Breast epithelium (tissue), 4 donors: ENCODE results near the gene CACNA2D1. TPM values are rescaled to one million over a fixed set of nuclear protein-coding genes. Genes with fewer than 3 reads are reported as not detected.

Source experiments
- DNase-seq, 2 donors: peaks; one replicate each; pipeline ENCODE4 v3.0.0-alpha.2; 2019; ENCODE audit warnings: low spot score in 2 of 2
- H3K27ac ChIP-seq, 2 donors: fragments of 200-600 bp; sonication (generic) in 1 of 2; one replicate each; pipeline ENCODE4 v1.5.1; 2016 to 2019; ENCODE audit warnings: mild to moderate bottlenecking in 1 of 2
- H3K27me3 ChIP-seq, 2 donors: fragments of 200-600 bp; sonication (generic) in 1 of 2; one replicate each; pipeline versions ENCODE4 v1.5.1 to v1.6.0; 2017 to 2019; ENCODE audit warnings: control low read depth in 1 of 2, mild to moderate bottlenecking in 1 of 2
- H3K36me3 ChIP-seq: fragments of 200-600 bp; one replicate; pipeline ENCODE4 v1.5.1; 2019
- H3K4me1 ChIP-seq, 2 donors: fragments of 200-600 bp; sonication (generic); one replicate each; pipeline ENCODE4 v1.5.1; 2016 to 2019; ENCODE audit warnings: control low read depth in 1 of 2
- H3K4me3 ChIP-seq, 3 donors: fragments of 200-600 bp; sonication (generic); 1 replicate in 2 of 3; 2 replicates in 1 of 3; pipeline ENCODE4 v1.5.1; 2016 to 2019; ENCODE audit warnings: mild to moderate bottlenecking in 3 of 3, moderate library complexity in 2 of 3
- H3K9me3 ChIP-seq, 2 donors: fragments of 200-600 bp; sonication (generic) in 1 of 2; one replicate each; pipeline ENCODE4 v1.5.1; 2016 to 2019; ENCODE audit warnings: control low read depth in 1 of 2
- POLR2A ChIP-seq: fragments of 450-650 bp; IDR thresholded peaks from one replicate; pipeline ENCODE4 v1.6.1; 2016; ENCODE audit warnings: antibody characterized with exemption, mild to moderate bottlenecking, moderate library complexity
- POLR2AphosphoS5 ChIP-seq, 3 donors: sonication (generic); formaldehyde crosslinking; IDR thresholded peaks; one replicate each; pipeline ENCODE4 v1.6.1; 2017; ENCODE audit warnings: antibody characterized with exemption in 3 of 3
- intact Hi-C: fragments of 100-400 bp; cut with DNase I; formaldehyde crosslinking; loops from one replicate; pipeline ENCODE4 v1.15.1; 2023; ENCODE audit warnings: low total_unique reads
- total RNA-seq, 3 donors: library from RNA; depleted of rRNA; stranded (reverse); fragments of >200 nt; gene quantifications; one replicate each; pipeline ENCODE4 v1.1.0, GENCODE V29; 2016
- TF ChIP-seq, protein P1 (sequence below), 3 donors: fragments of 450-650 bp; IDR thresholded peaks; one replicate each; pipeline ENCODE4 v1.5.1; 2016 to 2017; ENCODE audit warnings: antibody characterized with exemption in 3 of 3, mild to moderate bottlenecking in 3 of 3, moderate library complexity in 3 of 3

Gene CACNA2D1
- total RNA-seq, 3 donors from 2014 or later: 10.2 to 79.4 (median 16.0) TPM

DNA sequence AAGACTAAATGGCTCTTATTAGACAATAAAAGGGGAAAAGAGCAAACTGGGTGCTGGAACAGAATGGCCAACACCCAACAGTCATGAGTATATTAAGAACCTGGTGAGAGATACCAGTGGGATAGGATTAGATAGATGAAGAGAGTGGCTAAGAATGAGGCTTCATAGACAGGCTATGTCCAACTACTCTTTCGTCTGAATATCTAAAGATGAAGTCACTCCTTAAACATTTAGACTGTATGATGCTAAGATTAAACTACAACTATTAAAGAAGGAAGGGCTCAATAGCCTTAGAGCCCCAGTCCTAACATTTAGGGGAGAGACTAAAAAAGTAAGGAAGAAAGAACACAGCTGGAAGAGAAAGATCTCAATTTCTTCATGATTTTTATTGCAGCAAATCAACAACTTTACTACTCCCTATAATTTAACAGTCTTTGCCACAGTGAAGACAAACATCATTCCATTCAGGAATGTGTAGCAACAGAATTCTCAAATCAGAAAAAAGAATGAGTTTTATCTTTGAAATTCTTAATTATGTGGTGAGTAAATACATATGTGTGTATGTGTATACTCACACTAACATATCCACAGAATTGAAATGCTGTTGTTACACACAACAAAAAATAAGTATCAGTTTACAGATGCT is 45.6 kb downstream of the CACNA2D1 start:
- TF ChIP-seq POLR2A (no peak), POLR2AphosphoS5 (IDR thresholded peaks at IDR 0.05) (no peak)
- TF ChIP-seq, protein P1, sequence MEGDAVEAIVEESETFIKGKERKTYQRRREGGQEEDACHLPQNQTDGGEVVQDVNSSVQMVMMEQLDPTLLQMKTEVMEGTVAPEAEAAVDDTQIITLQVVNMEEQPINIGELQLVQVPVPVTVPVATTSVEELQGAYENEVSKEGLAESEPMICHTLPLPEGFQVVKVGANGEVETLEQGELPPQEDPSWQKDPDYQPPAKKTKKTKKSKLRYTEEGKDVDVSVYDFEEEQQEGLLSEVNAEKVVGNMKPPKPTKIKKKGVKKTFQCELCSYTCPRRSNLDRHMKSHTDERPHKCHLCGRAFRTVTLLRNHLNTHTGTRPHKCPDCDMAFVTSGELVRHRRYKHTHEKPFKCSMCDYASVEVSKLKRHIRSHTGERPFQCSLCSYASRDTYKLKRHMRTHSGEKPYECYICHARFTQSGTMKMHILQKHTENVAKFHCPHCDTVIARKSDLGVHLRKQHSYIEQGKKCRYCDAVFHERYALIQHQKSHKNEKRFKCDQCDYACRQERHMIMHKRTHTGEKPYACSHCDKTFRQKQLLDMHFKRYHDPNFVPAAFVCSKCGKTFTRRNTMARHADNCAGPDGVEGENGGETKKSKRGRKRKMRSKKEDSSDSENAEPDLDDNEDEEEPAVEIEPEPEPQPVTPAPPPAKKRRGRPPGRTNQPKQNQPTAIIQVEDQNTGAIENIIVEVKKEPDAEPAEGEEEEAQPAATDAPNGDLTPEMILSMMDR (IDR thresholded peaks at IDR 0.05): no peak
- Histone ChIP-seq H3K4me3 (no peak overlapping the region), H3K27ac (no peak overlapping the region), H3K4me1 (no peaks in the 10 kb centered on the region), H3K36me3 (no peaks in the 10 kb centered on the region), H3K27me3 (no peaks in the 10 kb centered on the region), H3K9me3 (no peaks in the 10 kb centered on the region)
- DNase-seq: no peak
- intact Hi-C loops: no loop called here

- Histone ChIP-seq H3K27me3 (no peaks in the 10 kb centered on the region), H3K4me1 (no peaks in the 10 kb centered on the region), H3K4me3 (no peak overlapping the region), H3K27ac (no peak overlapping the region), H3K9me3 (no peaks in the 10 kb centered on the region), H3K36me3 (no peaks in the 10 kb centered on the region)
- TF ChIP-seq POLR2A (no peak), POLR2AphosphoS5 (IDR thresholded peaks at IDR 0.05) (no peak)
- TF ChIP-seq, protein P1 (IDR thresholded peaks at IDR 0.05): no peak
- intact Hi-C loops: no loop called here
- DNase-seq: no peak
These were observed 47.2 kb downstream of the CACNA2D1 start for GRCh38 chr7:82396343-82396742.

DNA sequence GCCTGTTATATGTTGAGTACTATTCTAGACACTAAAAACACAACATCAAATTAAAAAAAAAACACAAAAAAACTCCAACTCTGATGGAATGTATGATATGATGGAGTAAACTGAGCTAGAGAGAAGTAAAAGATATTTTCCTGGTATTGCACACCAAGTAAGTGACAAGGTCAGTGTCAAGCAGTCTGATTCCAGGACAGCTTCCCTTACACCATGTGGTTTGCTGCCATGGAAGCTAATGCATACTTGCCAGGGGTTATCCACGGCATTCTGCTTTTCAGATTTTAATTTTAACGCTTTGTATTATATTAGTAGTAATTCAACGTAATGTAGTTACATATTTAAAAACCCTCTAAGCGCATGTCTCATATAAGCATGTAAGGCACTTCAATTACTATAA is 48.4 kb downstream of the CACNA2D1 start:
- Histone ChIP-seq H3K36me3 (no peaks in the 10 kb centered on the region), H3K4me1 (no peaks in the 10 kb centered on the region)
- TF ChIP-seq, protein P1 (IDR thresholded peaks at IDR 0.05): no peak
- TF ChIP-seq POLR2A: no peak
- no peak for TF ChIP-seq POLR2AphosphoS5 (IDR thresholded peaks at IDR 0.05)

GRCh38 chr7:82393840-82394220 is 49.7 kb downstream of the CACNA2D1 start:
- Histone ChIP-seq H3K4me3 (no peak overlapping the region), H3K27ac (no peak overlapping the region), H3K4me1 (no peaks in the 10 kb centered on the region), H3K9me3 (no peaks in the 10 kb centered on the region), H3K27me3 (no peaks in the 10 kb centered on the region), H3K36me3 (no peaks in the 10 kb centered on the region)
- intact Hi-C loops: no loop called here
- DNase-seq: no peak
- TF ChIP-seq POLR2A (no peak), POLR2AphosphoS5 (IDR thresholded peaks at IDR 0.05) (no peak)
- TF ChIP-seq, protein P1 (IDR thresholded peaks at IDR 0.05): no peak

More for the DNA sequence above, 48.4 kb downstream of the CACNA2D1 start:
- H3K9me3 ChIP-seq: no peaks in the 10 kb centered on the region
- H3K27ac ChIP-seq: no peak overlapping the region
- DNase-seq: no peak
- H3K27me3 ChIP-seq: no peaks in the 10 kb centered on the region
- intact Hi-C loops: no loop called here
- H3K4me3 ChIP-seq: no peak overlapping the region

DNA sequence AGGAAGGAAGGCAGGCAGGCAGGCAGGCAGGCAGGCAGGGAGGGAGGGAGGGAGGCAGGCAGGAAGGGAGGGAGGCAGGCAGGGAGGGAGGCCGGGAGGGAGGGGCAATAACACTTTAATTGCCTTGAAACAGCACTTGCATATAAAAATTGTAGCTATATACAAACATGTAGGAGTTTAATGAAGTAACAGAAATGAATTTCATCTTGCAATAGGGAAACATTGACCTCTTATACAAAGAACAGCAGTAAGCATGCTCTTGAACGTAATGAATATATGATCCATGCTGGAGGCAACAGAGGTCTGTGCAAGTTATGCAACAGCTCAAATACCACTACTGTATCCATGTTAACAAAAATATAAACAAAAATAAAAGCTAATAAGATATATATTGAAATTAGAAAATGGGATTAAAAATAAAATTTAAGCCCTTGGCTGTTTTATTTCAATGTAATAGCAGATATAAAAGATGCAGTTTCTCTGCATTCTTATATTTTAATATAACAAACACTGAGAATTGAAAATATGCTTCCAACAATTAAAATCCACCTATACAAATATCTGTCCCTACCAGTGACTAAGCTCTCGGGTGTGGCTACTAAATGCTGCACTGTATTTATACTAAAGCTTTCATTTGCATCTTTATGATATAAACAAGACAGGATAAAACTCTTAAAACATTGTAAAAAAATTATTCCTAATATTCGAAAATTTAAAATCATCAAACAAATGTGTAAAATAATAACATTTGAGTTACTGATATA is 50.3 kb downstream of the CACNA2D1 start:
- Histone ChIP-seq H3K4me3 (no peak overlapping the region), H3K27me3 (no peaks in the 10 kb centered on the region), H3K36me3 (no peaks in the 10 kb centered on the region), H3K4me1 (no peaks in the 10 kb centered on the region), H3K9me3 (no peaks in the 10 kb centered on the region), H3K27ac (no peak overlapping the region)
- TF ChIP-seq POLR2A: no peak
- TF ChIP-seq, protein P1 (IDR thresholded peaks at IDR 0.05): no peak
- TF ChIP-seq POLR2AphosphoS5 (IDR thresholded peaks at IDR 0.05): no peak
- intact Hi-C loops: no loop called here
- no peak for DNase-seq
